Esophagus (tissue), 2 donors: Measurements from ENCODE around the gene MAGEC1. TPM values are rescaled to one million over a fixed set of nuclear protein-coding genes. Genes with fewer than 3 reads are reported as not detected.

ENCODE experiments used
- H3K27ac ChIP-seq, 2 donors: one replicate each; pipeline ENCODE4 v1.5.1; 2013; ENCODE audit warnings: low read depth in 2 of 2, mild to moderate bottlenecking in 2 of 2, inconsistent platforms in 1 of 2, low read length in 1 of 2, moderate library complexity in 1 of 2
- H3K27me3 ChIP-seq, 2 donors: one replicate each; pipeline ENCODE4 v1.6.1; 2013; ENCODE audit warnings: low read length in 2 of 2, control low read depth in 1 of 2, mild to moderate bottlenecking in 1 of 2; ENCODE audit not compliant: insufficient read depth in 2 of 2, control insufficient read depth in 1 of 2
- H3K36me3 ChIP-seq, 2 donors: one replicate each; pipeline ENCODE4 v1.6.1; 2013; ENCODE audit warnings: low read length in 1 of 2; ENCODE audit not compliant: control insufficient read depth in 2 of 2, insufficient read depth in 2 of 2
- H3K4me1 ChIP-seq, 2 donors: one replicate each; pipeline ENCODE4 v1.6.1; 2013; ENCODE audit warnings: low read length in 1 of 2; ENCODE audit not compliant: control insufficient read depth in 2 of 2, insufficient read depth in 2 of 2
- H3K4me3 ChIP-seq, 2 donors: one replicate each; pipeline ENCODE4 v1.5.1; 2013; ENCODE audit warnings: low read length in 2 of 2, mild to moderate bottlenecking in 2 of 2, low read depth in 1 of 2, moderate library complexity in 1 of 2
- H3K9me3 ChIP-seq, 2 donors: one replicate each; pipeline ENCODE4 v1.6.1; 2013; ENCODE audit warnings: mild to moderate bottlenecking in 2 of 2, low read depth in 1 of 2, low read length in 1 of 2, moderate library complexity in 1 of 2; ENCODE audit not compliant: control insufficient read depth in 2 of 2, insufficient read depth in 1 of 2
- WGBS, 2 donors: extraction: QIAGEN DNeasy Blood & Tissue Kit; methylation state at CpG; one replicate each; pipeline ENCODE4 v1.1.7; 2013; 5-methylcytosine and 5-hydroxymethylcytosine counted together
- polyA plus RNA-seq, 2 donors: library from polyadenylated mRNA; stranded (reverse); fragments of 200-250 nt; gene quantifications; one replicate each; pipeline ENCODE4 v1.2.3, GENCODE V29; 2013
- donor health status: healthy with polysubstance abuse.
- donor health status: Bipolar disorder and iron deficiency.

Gene MAGEC1
- polyA plus RNA-seq, 2 donors: not detected

- no peaks in the 10 kb centered on the region for H3K9me3 ChIP-seq
- no peaks in the 10 kb centered on the region for H3K27me3 ChIP-seq
- 53 to 58% methylated on average over 3 of the region's 3 CpGs for WGBS, 2 donors
These were observed 24.7 kb downstream of the MAGEC1 start for GRCh38 chrX:141928432-141928831.

DNA sequence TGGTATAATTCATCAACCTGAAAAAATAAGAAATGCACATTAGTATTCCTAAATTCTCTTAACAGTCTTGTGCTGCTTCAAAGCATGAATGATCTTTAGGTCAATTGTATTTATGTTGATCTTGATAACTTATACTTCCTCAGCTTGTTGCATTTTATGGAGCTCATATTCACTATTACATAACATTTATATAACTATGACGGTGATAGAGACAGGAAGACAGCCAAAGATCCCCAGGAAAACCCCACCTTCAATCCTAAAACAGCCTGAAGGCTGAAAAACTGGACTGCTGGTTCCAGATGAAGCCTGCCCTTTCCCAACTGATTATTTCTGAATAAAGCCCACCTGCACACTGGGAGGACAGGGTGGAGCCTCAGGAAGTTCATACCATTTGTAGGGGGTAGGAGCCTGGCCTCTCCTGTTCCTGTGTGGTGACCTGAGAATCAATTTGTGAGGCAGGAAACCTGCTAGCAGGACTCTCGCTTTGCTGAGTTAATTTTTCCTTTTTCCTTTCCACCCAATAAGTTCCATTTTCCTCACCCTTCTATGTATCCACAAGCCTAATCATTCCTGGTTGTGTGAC lies 30.5 kb downstream of the MAGEC1 start:
- H3K4me1 ChIP-seq: no peaks in the 10 kb centered on the region
- no peaks in the 10 kb centered on the region for H3K9me3 ChIP-seq
- WGBS, 2 donors: 51 to 58% methylated on average over 2 of the region's 2 CpGs
- H3K36me3 ChIP-seq: no peaks in the 10 kb centered on the region
- H3K27me3 ChIP-seq: no peaks in the 10 kb centered on the region
- no peak overlapping the region for H3K4me3 ChIP-seq
- H3K27ac ChIP-seq: no peak overlapping the region

More at GRCh38 chrX:141928432-141928831, 24.7 kb downstream of the MAGEC1 start:
- H3K27ac ChIP-seq: no peak overlapping the region
- no peaks in the 10 kb centered on the region for H3K36me3 ChIP-seq
- no peak overlapping the region for H3K4me3 ChIP-seq
- no peaks in the 10 kb centered on the region for H3K4me1 ChIP-seq

- no peaks in the 10 kb centered on the region for H3K4me1 ChIP-seq
- no peaks in the 10 kb centered on the region for H3K36me3 ChIP-seq
- H3K27ac ChIP-seq: no peak overlapping the region
- 76 to 85% methylated on average over 2 of the region's 2 CpGs for WGBS, 2 donors
- no peak overlapping the region for H3K4me3 ChIP-seq
- H3K27me3 ChIP-seq: no peaks in the 10 kb centered on the region
- H3K9me3 ChIP-seq: no peaks in the 10 kb centered on the region
These were observed 32.0 kb downstream of the MAGEC1 start for GRCh38 chrX:141935645-141936044.

DNA sequence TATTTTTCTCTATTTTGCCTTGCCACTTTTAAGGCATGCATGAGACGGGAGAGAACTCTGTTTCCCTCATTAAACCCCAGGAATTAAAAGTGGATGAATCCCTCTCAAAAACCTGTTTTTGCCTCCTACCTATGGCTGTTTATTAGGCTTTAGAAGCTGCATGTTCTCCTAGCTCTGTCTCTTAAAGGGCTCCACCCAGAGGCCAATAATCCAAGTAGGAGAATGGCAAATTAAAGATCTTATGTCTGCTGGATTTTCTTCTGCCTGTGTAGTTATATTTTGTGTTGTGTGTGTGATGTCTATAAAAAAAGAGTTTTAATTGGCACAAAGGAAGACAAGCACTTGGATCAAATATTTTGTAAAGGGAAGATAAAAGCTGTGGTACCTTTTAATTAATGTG lies 32.4 kb downstream of the MAGEC1 start:
- WGBS, 2 donors: 61 to 68% methylated on average over 1 of the region's 1 CpG
- Histone ChIP-seq H3K4me1 (no peaks in the 10 kb centered on the region), H3K36me3 (no peaks in the 10 kb centered on the region), H3K27me3 (no peaks in the 10 kb centered on the region), H3K4me3 (no peak overlapping the region), H3K27ac (no peak overlapping the region), H3K9me3 (no peaks in the 10 kb centered on the region)

GRCh38 chrX:141941234-141941633 lies 37.5 kb downstream of the MAGEC1 start:
- Histone ChIP-seq H3K4me1 (no peaks in the 10 kb centered on the region), H3K27ac (no peak overlapping the region), H3K4me3 (no peak overlapping the region), H3K9me3 (no peaks in the 10 kb centered on the region), H3K36me3 (no peaks in the 10 kb centered on the region), H3K27me3 (no peaks in the 10 kb centered on the region)
- 86 to 93% methylated on average over 2 of the region's 2 CpGs for WGBS, 2 donors

DNA sequence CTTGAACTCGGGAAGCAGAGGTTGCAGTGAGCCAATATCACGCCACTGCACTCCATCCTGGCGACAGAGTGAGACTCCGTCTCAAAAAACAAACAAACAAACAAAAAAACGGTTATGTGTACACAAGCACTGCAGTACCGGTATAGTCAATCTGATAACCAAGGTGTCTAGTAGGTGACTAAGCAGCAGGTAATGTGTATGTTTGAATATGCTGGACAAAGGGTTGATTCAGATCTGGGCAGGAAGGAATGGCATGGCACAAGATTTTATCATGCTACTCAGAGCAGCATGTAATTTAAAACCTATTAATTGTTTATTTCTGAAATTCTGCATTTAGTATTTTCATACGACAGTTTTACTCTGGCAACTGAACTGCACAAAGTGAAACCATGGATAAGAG lies 41.7 kb downstream of the MAGEC1 start:
- Histone ChIP-seq H3K9me3 (no peaks in the 10 kb centered on the region), H3K27me3 (no peaks in the 10 kb centered on the region), H3K4me1 (no peaks in the 10 kb centered on the region), H3K4me3 (no peak overlapping the region), H3K36me3 (no peaks in the 10 kb centered on the region), H3K27ac (no peak overlapping the region)
- WGBS, 2 donors: 62 to 81% methylated on average over 7 of the region's 7 CpGs

- H3K9me3 ChIP-seq: no peaks in the 10 kb centered on the region
- H3K27me3 ChIP-seq: no peaks in the 10 kb centered on the region
- 81 to 89% methylated on average over 3 of the region's 3 CpGs for WGBS, 2 donors
- no peak overlapping the region for H3K27ac ChIP-seq
- H3K4me3 ChIP-seq: no peak overlapping the region
- no peaks in the 10 kb centered on the region for H3K4me1 ChIP-seq
- no peaks in the 10 kb centered on the region for H3K36me3 ChIP-seq
These were observed 43.7 kb downstream of the MAGEC1 start for GRCh38 chrX:141947350-141947749.

GRCh38 chrX:141952603-141953002 lies 48.9 kb downstream of the MAGEC1 start:
- Histone ChIP-seq H3K4me3 (no peak overlapping the region), H3K27me3 (no peaks in the 10 kb centered on the region), H3K9me3 (no peaks in the 10 kb centered on the region), H3K27ac (no peak overlapping the region), H3K4me1 (no peaks in the 10 kb centered on the region), H3K36me3 (no peaks in the 10 kb centered on the region)
- 77 to 84% methylated on average over 5 of the region's 5 CpGs for whole genome bisulfite sequencing, 2 donors

DNA sequence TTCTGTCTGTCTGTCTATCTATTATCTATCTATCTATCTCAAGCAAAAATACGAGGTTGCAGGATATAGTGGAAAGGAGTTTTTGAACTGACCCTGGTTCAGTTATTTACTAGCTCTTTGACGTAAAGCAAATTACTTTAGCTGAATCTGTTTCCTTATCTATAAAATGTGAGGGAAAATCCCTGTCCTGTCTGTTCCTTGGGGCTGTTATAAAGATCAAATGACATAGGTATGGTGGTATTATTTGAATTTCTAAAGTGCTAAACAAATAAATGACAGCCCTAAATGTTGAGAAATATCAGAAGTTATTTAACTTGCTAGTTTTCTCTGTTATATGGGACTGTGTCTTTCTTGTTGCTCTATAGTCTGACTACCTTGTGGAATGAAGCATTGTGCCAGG lies 55.0 kb downstream of the MAGEC1 start:
- 45 to 56% methylated on average over 2 of the region's 2 CpGs for WGBS, 2 donors
- no peaks in the 10 kb centered on the region for H3K27me3 ChIP-seq
- no peak overlapping the region for H3K27ac ChIP-seq
- no peak overlapping the region for H3K4me3 ChIP-seq
- no peaks in the 10 kb centered on the region for H3K36me3 ChIP-seq
- peaks cover 0 to 2% of the 10 kb centered on the region in 2 donors for H3K9me3 ChIP-seq
- H3K4me1 ChIP-seq: no peaks in the 10 kb centered on the region
